IPS-NIHi7 (cell line): ENCODE results near the gene ALPK3.

ENCODE experiments used
- DNase-seq: peaks from one replicate; pipeline ENCODE4 v3.0.0; 2012; ENCODE audit warnings: mixed read lengths; ENCODE audit errors: extremely low spot score

ALPK3 gene

DNA sequence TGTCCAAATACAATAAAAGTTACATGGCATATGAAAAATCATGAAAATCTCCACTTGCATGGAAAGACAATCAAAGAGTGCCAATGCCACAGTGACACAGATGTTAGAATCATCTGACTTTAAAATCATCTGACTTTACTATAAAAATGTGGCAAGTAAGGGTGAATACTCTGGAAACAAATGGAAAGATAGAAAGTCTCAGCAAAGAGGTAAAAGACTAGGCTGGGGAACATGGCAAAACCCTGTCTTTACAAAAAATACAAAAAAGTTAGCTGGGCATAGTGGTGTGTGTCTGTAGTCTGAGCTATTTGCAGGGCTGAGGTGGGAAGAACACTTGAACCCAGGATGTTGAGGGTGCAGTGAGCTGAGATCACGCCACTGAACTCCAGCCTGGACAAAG, 29.1 kb downstream of the ALPK3 start:
- DNase-seq, result no peak

DNA sequence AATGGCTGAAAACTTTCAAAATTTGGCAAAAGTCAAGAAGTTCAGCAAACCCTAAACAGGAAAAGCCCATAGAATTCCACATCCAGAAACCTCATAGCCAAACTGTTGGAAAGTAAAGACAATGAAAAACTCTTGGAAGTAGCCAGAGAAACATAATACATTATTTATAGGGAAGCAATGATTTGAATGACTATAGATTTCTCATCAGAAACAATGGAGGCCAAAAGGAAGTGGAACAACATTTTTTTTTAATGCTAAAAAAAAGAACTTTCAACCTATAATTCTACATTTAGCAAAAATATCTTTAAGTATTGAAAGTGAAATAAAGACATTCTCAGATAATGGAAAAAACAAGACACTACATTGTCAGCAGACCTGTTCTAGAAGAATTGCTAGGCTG, 30.2 kb downstream of the ALPK3 start:
- no peak for DNase-seq

DNA sequence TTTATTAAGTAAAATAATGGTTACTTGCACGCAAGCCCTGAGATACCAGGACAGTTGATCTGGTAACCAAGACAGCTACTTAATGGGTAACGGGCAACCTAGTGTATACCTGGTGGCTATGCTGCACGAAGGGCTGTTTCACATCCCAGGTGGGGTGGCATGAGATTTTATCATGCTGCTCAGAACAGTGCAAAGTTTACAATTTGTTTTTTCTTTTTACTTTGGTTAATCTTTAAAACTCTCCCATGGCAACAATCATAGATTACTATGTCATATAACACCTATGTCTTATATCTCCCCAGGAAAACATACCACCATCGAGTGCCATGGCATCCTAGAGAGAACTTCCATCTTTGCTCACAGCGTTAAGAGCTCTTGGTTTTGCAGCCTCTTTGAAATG, 35.1 kb downstream of the ALPK3 start:
- DNase-seq, result no peak

GRCh38 chr15:84855136-84855535, 38.0 kb downstream of the ALPK3 start:
- no peak for DNase-seq

DNA sequence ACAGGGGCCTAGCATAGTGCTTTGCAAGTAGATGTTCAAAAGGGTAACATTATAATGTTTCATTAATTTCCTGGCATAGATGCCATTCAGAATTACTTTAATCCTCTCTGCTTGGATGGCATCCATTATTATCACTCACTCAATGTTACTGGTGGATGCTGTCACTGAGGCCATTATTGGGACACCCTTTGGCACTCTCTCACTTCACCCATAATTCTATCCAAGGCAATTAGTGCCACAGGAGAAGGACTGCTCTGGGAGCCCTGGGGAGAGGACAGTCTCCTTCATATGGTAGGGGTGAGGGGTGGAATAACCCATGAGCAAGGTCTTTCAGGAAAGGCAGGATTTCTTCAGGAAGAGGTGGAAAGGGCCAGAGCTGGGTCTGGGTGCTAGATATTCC, 38.6 kb downstream of the ALPK3 start:
- DNase-seq, result no peak

GRCh38 chr15:84856731-84857417, 39.7 kb downstream of the ALPK3 start:
- no peak for DNase-seq

DNA sequence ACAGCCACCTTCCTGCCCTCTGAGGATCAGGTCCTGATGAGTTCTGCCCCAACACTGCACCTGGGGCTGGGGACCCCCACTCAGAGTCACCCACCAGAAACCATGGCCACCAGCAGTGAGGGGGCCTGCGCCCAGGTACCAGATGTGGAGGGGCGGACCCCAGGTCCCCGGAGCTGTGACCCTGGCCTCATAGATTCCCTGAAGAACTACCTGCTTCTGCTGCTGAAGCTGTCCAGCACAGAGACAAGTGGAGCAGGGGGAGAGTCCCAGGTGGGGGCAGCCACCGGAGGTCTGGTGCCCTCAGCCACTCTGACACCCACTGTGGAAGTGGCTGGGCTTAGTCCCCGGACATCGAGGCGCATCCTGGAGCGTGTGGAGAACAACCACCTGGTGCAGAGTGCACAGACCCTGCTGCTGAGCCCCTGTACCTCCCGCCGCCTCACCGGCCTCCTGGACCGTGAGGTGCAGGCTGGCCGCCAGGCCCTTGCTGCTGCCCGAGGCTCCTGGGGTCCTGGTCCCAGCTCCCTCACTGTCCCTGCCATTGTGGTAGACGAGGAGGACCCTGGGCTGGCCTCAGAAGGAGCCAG, 40.4 kb downstream of the ALPK3 start:
- no peak for DNase-seq

DNA sequence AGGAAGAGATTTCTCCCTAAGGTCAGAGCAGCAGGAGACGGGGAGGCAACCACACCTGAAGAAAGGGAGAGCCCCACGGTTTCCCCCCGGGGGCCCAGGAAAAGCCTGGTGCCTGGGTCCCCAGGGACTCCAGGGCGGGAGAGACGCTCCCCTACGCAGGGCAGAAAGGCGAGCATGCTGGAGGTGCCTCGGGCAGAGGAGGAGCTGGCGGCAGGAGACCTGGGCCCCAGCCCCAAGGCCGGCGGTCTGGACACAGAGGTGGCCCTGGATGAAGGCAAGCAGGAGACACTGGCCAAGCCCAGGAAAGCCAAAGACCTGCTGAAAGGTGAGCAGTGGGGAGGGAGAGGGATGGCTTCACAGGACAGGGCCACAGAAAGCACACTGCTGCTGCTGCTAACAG, 41.1 kb downstream of the ALPK3 start:
- no peak for DNase-seq

- no peak for DNase-seq
These were observed 42.0 kb downstream of the ALPK3 start for GRCh38 chr15:84859144-84859543.

DNA sequence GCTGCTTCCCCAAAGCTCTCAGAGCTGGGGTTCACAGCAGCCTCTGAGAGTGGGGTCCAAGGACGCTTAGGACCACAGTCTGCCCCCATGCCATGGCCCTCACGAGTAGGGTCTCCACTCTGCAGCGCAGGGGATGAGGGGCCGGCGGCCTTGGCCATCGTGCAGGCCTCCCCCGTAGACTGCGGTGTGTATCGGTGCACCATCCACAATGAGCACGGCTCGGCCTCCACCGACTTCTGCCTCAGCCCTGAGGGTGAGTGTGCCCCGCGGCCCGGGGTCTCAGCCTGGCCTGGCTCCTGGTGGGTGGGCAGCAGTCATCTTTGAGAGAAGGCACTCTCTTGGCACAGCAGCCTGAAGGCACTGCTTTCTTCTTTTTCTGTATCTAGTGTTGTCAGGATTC, 42.5 kb downstream of the ALPK3 start:
- no peak for DNase-seq

DNA sequence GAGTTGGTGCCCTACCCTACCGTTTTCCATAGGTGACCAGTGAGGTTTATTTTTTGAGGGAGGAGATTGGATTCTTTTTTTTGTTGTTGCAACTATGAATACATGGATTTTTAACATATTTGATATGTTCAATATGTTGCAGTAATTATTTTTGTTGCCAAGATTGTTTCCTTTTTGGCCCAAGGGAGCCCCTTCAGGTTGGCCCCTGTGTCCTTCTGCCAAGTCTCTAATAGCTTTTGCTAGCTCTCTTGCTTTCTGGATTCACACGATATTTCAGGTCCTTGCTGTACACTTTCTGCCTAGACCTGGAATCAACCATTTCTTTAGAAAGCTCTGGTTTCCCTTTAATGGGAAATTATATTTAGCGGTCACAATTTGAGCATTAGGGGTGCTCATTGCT, 44.6 kb downstream of the ALPK3 start:
- DNase-seq, result no peak

- no peak for DNase-seq
These were observed 45.2 kb downstream of the ALPK3 start for GRCh38 chr15:84862214-84862975.

DNA sequence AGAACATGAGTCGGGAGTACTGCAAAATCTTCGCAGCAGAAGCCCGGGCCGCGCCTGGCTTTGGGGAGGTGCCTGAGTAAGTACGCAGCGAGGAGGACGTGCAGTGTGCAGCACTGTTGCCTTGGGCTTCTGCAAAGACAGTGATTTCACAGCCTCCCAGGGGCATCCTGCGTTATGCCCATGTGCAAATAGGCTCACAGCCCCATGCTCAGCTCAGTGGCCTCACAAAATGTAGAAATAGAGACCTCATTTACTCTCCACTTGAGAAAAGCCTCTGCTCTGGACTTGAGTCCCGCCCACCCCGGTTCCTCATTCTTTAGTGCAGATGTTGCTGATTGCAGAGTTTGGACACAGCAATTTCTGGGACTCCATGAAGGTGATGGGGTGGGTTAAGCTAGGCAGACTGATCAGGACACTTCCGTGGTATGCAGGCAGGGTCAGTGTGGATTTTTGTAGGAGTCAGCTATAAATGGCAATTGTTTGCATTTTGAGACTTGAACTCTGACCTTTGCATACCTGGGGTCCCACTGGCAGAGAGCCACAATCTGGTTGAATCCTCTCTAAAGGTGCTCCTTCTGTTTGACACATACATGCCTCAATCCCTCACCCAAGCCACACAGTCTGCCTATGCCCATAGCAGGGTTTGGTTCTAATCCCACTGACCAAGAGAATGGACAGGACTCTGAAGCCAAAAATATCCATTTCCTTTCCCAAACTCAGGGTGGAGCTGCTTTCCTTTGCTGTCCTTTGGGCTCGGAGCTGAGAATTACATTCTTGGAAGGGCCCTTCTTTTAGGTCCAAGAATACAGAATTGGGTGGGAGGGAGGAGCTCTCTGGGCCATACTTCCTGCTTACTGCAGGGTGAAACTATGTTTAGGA, 46.6 kb downstream of the ALPK3 start:
- no peak for DNase-seq

DNA sequence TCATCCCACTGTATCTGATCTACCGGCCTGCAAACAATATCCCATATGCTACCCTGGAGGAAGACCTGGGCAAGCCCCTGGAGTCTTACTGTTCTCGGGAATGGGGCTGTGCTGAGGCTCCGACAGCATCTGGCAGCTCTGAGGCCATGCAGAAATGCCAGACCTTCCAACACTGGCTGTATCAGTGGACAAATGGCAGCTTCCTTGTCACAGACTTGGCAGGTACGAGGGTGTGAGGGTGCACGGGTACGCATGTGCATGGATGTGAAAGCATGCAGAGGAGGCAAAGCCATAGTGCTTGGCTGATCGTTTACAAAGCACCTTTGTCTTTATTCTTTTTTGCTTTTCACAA, 47.3 kb downstream of the ALPK3 start:
- DNase-seq, result no peak

DNA sequence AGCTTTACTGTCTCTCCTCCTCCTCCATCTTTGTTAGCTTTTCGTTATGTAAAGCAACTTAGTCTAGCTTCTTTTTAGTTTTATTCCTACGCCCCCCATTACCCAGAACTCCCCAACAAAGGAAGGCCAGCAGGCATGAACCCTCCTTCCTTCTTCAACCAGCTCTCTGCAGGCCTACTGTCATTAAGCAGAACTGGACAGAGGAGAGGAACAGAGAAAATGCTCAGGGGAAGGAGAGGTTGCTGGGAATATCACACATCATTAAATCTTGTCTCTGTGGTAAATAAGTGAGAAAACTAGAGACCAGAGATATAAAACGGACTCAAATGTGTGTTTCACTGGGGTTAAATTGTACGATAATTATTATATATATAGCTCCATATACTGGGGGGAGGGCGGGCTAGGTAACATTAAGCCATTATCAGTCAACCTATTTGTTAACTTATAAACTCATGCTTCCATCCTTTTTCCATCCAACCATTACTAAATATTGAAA, 48.0 kb downstream of the ALPK3 start:
- DNase-seq, result no peak

- DNase-seq, result no peak
These were observed 51.1 kb downstream of the ALPK3 start for GRCh38 chr15:84868037-84868880.

- no peak for DNase-seq
These were observed 52.4 kb downstream of the ALPK3 start for GRCh38 chr15:84869510-84869909.

- no peak for DNase-seq
These were observed 54.4 kb downstream of the ALPK3 start for GRCh38 chr15:84871428-84871985.

- DNase-seq, result no peak
These were observed 55.1 kb downstream of the ALPK3 start for GRCh38 chr15:84872009-84872910.

- DNase-seq, result no peak
These were observed 56.8 kb downstream of the ALPK3 start for GRCh38 chr15:84873997-84874396.
